Measurements from ENCODE around the gene TRABD. TPM values are rescaled to one million over a fixed set of nuclear protein-coding genes. Genes with fewer than 3 reads are reported as not detected.

TRABD gene
- polyA plus RNA-seq, 1 of the 3 experiments (the other 2 are of a cell fraction) = 50.6 TPM

- peaks cover 0 to 8% of the 10 kb centered on the region in 2 experiments for H3K36me3 ChIP-seq (replicated peaks in 1 of 2; ENCODE audit: control insufficient read depth in 1 of 2, insufficient read depth in 2 of 2, low read length in 1 of 2)
- no peaks in the 10 kb centered on the region for H3K79me2 ChIP-seq (ENCODE audit: insufficient read depth)
- no peaks in the 10 kb centered on the region for H3K27me3 ChIP-seq (ENCODE audit: insufficient read depth)
- no peak overlapping the region for H3K27ac ChIP-seq (ENCODE audit: low read depth in 2 of 2, low read length in 1 of 2)
- H3K4me3 ChIP-seq (ENCODE audit: low read depth in 2 of 2, low read length in 1 of 2) = no peak overlapping the region
- no peaks in the 10 kb centered on the region for H4K20me1 ChIP-seq (ENCODE audit: insufficient read depth)
- POLR2A ChIA-PET = no interaction called here
- H3K4me1 ChIP-seq (ENCODE audit: control insufficient read depth in 1 of 2, insufficient read depth in 2 of 2, low read depth in 1 of 2, low read length in 1 of 2) = no peaks in the 10 kb centered on the region
- H3K4me2 ChIP-seq = no peak overlapping the region
- WGBS (ENCODE audit: low lambda C conversion rate) = 70% methylated on average over 4 of the region's 10 CpGs
- CTCF ChIA-PET = no interaction called here
- no peaks in the 10 kb centered on the region for H3K9me3 ChIP-seq
- H3F3A ChIP-seq (replicated peaks; ENCODE audit: insufficient read depth) = no peaks in the 10 kb centered on the region
- no peak for DNase-seq
- H3K9ac ChIP-seq = no peak overlapping the region
- TF ChIP-seq RAD21 (IDR thresholded peaks at IDR 0.05; ENCODE audit: low read length) (no peak), TAF1 (IDR thresholded peaks at IDR 0.05; ENCODE audit: borderline replicate concordance, low read depth, low read length) (no peak), TCF12 (IDR thresholded peaks at IDR 0.05) (no peak), REST (IDR thresholded peaks at IDR 0.05; ENCODE audit: low read depth, low read length) (no peak), IRF3 (IDR thresholded peaks at IDR 0.05; ENCODE audit: low read depth, low read length) (no peak)
- no peaks in the 10 kb centered on the region for H3K9me2 ChIP-seq
- no peak overlapping the region for H2AFZ ChIP-seq (ENCODE audit: low read depth)
Observed at GRCh38 chr22:50162391-50162956, 23.2 kb upstream of the TRABD start.

GRCh38 chr22:50165436-50166123 lies 20.1 kb upstream of the TRABD start:
- H3K9me2 ChIP-seq = no peaks in the 10 kb centered on the region
- H3K79me2 ChIP-seq (ENCODE audit: insufficient read depth) = no peaks in the 10 kb centered on the region
- H3K4me1 ChIP-seq (ENCODE audit: control insufficient read depth in 1 of 2, insufficient read depth in 2 of 2, low read depth in 1 of 2, low read length in 1 of 2) = no peaks in the 10 kb centered on the region; a peak in 1 of 4 replicates
- no peak for DNase-seq
- TF ChIP-seq YY1 (IDR thresholded peaks at IDR 0.05; ENCODE audit: low read depth) (no peak), MAX (IDR thresholded peaks at IDR 0.05; ENCODE audit: low read depth) (no peak), PBX3 (IDR thresholded peaks at IDR 0.05) (no peak), ELF1 (IDR thresholded peaks at IDR 0.05) (no peak), TAF1 (IDR thresholded peaks at IDR 0.05; ENCODE audit: borderline replicate concordance, low read depth, low read length) (no peak), REST (IDR thresholded peaks at IDR 0.05; ENCODE audit: low read depth, low read length) (no peak), GATA2 (CRISPR knock-in tag; IDR thresholded peaks at IDR 0.05) (no peak), MEF2A (IDR thresholded peaks at IDR 0.05; ENCODE audit: borderline replicate concordance, low read depth) (no peak)
- no peaks in the 10 kb centered on the region for H3K27me3 ChIP-seq (ENCODE audit: insufficient read depth)
- no peak overlapping the region for H2AFZ ChIP-seq (ENCODE audit: low read depth)
- WGBS (ENCODE audit: low lambda C conversion rate) = 89% methylated on average over 14 of the region's 28 CpGs
- H3K36me3 ChIP-seq (replicated peaks in 1 of 2; ENCODE audit: control insufficient read depth in 1 of 2, insufficient read depth in 2 of 2, low read length in 1 of 2) = no peaks in the 10 kb centered on the region
- no peak overlapping the region for H3K9ac ChIP-seq
- no peaks in the 10 kb centered on the region for H3K9me3 ChIP-seq
- H3F3A ChIP-seq (replicated peaks; ENCODE audit: insufficient read depth) = no peaks in the 10 kb centered on the region
- H4K20me1 ChIP-seq (ENCODE audit: insufficient read depth) = no peaks in the 10 kb centered on the region
- no peak overlapping the region for H3K27ac ChIP-seq (ENCODE audit: low read depth in 2 of 2, low read length in 1 of 2)
- ChIA-PET POLR2A (no interaction called here), CTCF (interaction anchor here (1.0 to 2.1 kb wide), 4 partner anchors 14 to 135 kb away, joined by 3 to 7 read pairs (median 3); no protein-coding TSS in a partner anchor)
- no peak overlapping the region for H3K4me3 ChIP-seq (ENCODE audit: low read depth in 2 of 2, low read length in 1 of 2)
- no peak overlapping the region for H3K4me2 ChIP-seq

Data from SK-N-SH (cell line).